ENCODE measurements around the gene OR51S1. TPM values are rescaled to one million over a fixed set of nuclear protein-coding genes. Genes with fewer than 3 reads are reported as not detected.
"Not testable (repeated sequence)": the region's sequence is repeated elsewhere in the genome, so short reads cannot be mapped to it uniquely, and the experiment has no call there.

The OR51S1 gene
- total RNA-seq, 4 donors from 2014 or later = not detected

GRCh38 chr11:4863876-4864275 is 14.9 kb upstream of the OR51S1 start:
- TF ChIP-seq CTCF (IDR thresholded peaks at IDR 0.05) (no peak), POLR2A (IDR thresholded peaks at IDR 0.05) (no peak)
- DNase-seq = no peak
- 74 to 77% methylated on average over 4 of the region's 4 CpGs for WGBS, 2 donors
- H3K36me3 ChIP-seq = no peaks in the 10 kb centered on the region
- intact Hi-C loops (cut with DNase I) = no loop called here
- no peak overlapping the region for H3K27ac ChIP-seq
- H3K9me3 ChIP-seq = no peaks in the 10 kb centered on the region
- no peaks in the 10 kb centered on the region for H3K4me1 ChIP-seq
- H3K4me3 ChIP-seq = no peak overlapping the region
- H3K27me3 ChIP-seq = no peaks in the 10 kb centered on the region

- TF ChIP-seq CTCF (IDR thresholded peaks at IDR 0.05) (no peak), POLR2A (IDR thresholded peaks at IDR 0.05) (no peak)
- Histone ChIP-seq H3K4me1 (no peaks in the 10 kb centered on the region), H3K9me3 (no peaks in the 10 kb centered on the region), H3K27me3 (no peaks in the 10 kb centered on the region), H3K27ac (no peak overlapping the region), H3K36me3 (no peaks in the 10 kb centered on the region), H3K4me3 (no peak overlapping the region)
- intact Hi-C loops (cut with DNase I) = no loop called here
- no peak for DNase-seq
Measured at GRCh38 chr11:4862447-4863236, 13.6 kb upstream of the OR51S1 start.

DNA sequence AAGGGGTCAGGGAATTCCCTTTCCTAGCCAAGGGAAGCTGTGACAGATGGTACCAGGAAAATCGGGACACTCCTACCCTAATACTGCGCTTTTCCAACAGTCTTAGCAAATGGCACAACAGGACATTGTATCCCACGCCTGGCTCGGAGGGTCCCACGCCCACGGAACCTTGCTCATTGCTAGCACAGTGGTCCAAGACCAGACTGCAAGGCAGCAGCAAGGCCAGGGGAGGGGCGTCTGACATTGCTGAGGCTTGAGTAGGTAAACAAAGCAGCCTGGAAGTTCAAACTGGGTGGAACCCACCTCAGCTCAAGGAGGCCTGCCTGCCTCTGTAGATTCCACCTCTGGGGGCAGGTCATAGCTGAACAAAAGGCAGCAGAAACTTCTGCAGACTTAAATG is 5.3 kb upstream of the OR51S1 start:
- H3K36me3 ChIP-seq; H3K4me1 ChIP-seq; H3K27ac ChIP-seq; DNase-seq; H3K9me3 ChIP-seq; intact Hi-C loops (cut with DNase I); H3K27me3 ChIP-seq; H3K4me3 ChIP-seq: not testable (repeated sequence)
- 72 to 100% methylated on average over 3 to 4 of the region's 7 CpGs for WGBS, 2 donors

GRCh38 chr11:4851033-4851432 is 2.0 kb upstream of the OR51S1 start:
- H3K4me3 ChIP-seq = no peak overlapping the region
- DNase-seq = no peak
- no peaks in the 10 kb centered on the region for H3K9me3 ChIP-seq
- H3K27me3 ChIP-seq = no peaks in the 10 kb centered on the region
- 7 to 28% methylated on average over 4 of the region's 4 CpGs for WGBS, 2 donors
- H3K4me1 ChIP-seq = no peaks in the 10 kb centered on the region
- intact Hi-C loops (cut with DNase I) = no loop called here
- TF ChIP-seq POLR2A (IDR thresholded peaks at IDR 0.05) = no peak
- TF ChIP-seq CTCF (IDR thresholded peaks at IDR 0.05) = no peak
- H3K27ac ChIP-seq = no peak overlapping the region
- H3K36me3 ChIP-seq = no peaks in the 10 kb centered on the region

- WGBS, 2 donors = 62 to 70% methylated on average over 1 to 2 of the region's 2 CpGs
- Histone ChIP-seq H3K36me3 (no peaks in the 10 kb centered on the region), H3K9me3 (no peaks in the 10 kb centered on the region), H3K27me3 (no peaks in the 10 kb centered on the region), H3K4me1 (no peaks in the 10 kb centered on the region), H3K4me3 (no peak overlapping the region), H3K27ac (no peak overlapping the region)
- TF ChIP-seq POLR2A (IDR thresholded peaks at IDR 0.05) (no peak), CTCF (IDR thresholded peaks at IDR 0.05) (no peak)
- no peak for DNase-seq
- intact Hi-C loops (cut with DNase I) = no loop called here
Measured at GRCh38 chr11:4839851-4840549, 9.0 kb downstream of the OR51S1 start.
